HG02763 (cell line): ENCODE measurements around the gene DSE.
A peak's percentile ranks its signal among the peaks of the same experiment; 100 is the strongest.

ENCODE experiments used
- ATAC-seq: cut with Tn5 transposase; IDR thresholded peaks from one replicate; pipeline ENCODE4 v1.9.1; 2021; ENCODE audit warnings: mild to moderate bottlenecking, moderate library complexity; ENCODE audit not compliant: unreplicated experiment

Gene DSE

DNA sequence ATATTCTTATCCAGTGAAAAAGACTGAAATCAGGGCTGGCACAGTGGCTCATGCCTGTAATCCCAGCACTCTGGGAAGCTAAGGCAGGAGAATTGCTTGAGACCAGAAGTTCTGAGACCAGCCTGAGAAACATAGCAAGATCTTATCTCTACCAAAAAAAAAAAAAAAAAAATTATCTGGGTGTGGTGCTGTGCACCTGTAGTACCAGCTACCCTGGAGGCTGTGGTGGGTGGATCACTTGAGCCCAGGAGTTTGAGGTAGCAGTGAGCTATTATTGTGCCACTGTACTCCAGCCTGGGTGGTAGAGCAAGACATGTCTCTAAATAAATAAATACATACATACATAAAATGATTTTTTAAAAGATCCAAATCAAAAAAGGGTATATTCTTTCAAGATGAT lies 96.8 kb downstream of the DSE start:
- no peak for ATAC-seq

DNA sequence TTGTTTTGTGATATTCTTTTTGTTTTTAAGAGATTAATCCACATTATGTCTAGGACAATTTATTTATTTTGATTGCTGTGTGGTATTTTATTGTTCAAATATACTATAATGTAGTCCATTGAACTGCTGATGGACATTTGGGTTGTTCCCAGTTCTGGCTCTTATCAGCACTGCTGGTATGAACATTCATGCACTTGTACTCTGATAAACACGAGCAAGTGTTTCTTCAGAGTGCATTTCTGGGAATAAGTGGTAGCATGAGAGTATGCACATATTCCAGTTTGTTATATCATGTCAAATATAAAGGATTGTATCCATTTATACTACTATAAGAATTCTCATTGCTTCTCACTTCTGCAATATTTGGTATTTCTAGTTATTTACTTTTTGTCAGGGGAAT lies 97.5 kb downstream of the DSE start:
- no peak for ATAC-seq

- no peak for ATAC-seq
Measured at GRCh38 chr6:116471531-116471930, 100.8 kb downstream of the DSE start.

GRCh38 chr6:116472706-116473105 lies 102.0 kb downstream of the DSE start:
- no peak for ATAC-seq

DNA sequence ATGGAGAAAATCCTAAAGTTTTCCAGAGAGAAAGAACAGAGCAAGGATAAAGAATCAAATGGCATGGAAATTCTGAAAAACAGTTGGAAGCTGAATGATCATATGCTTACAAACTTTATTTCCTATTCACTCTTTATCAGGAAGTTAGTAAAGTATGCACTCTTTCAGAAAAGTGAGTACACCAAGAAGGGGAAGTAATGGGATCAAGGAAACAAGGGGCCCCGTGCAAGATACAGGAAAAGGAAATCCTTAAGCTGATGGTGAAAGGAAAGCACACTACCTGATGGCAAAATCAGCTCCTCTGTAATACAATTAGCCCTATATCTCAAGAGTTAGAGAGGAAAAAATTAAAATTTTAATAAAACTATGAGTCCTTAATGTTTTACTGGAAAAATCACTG lies 104.4 kb downstream of the DSE start:
- no peak for ATAC-seq

- peak; percentile 100 for ATAC-seq
Measured at GRCh38 chr6:116476002-116476678, 105.4 kb downstream of the DSE start.

DNA sequence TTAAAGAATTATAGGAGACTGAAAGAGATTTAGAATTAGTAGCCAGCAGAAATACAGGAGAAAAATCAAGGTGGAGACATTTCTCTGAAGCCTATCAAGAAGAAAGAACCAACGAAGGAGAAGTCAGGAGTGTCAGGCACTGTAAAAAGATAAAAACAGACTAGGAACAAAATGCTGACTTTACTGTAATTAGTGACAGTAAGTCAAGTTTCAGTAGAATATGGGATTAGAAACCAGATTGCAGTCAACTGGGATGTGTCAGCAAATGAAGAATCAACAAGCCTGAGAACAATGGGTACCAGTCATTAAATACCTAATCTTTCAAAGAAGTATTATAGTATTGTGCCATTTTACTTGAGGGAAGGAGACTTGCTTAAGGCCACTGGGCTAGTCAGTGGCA lies 112.0 kb downstream of the DSE start:
- no peak for ATAC-seq

GRCh38 chr6:116483616-116484015 lies 112.9 kb downstream of the DSE start:
- ATAC-seq: no peak

DNA sequence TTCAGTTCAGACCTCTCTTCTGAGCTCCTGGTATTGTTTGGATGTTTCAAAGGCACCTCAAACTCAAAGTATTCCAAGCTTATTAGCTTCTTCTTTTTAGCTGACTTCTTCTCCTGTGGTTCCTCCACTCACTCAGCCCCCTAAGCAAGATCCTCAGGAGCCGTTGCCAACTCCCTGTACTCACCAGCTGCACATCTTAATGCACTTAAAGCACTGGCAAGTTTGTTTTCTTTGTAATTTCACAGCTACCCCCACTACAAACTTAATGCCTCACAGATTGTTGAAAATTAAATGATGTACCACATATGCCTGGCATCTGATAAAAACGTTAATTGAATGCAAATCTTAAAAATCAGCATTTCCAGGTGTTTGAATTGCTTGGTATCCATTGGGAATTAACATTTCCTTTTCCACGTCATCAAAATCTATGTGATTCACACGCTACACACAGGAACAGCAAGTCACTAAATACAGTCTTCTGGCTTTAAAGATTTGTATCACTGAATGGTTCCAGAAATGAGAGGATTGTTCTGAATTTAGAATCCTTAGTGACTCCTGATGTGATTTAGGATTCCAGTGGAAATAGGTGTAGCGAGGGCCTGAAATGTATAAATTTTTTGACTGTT lies 114.9 kb downstream of the DSE start:
- no peak for ATAC-seq

GRCh38 chr6:116491610-116492330 lies 121.0 kb downstream of the DSE start:
- ATAC-seq: no peak

DNA sequence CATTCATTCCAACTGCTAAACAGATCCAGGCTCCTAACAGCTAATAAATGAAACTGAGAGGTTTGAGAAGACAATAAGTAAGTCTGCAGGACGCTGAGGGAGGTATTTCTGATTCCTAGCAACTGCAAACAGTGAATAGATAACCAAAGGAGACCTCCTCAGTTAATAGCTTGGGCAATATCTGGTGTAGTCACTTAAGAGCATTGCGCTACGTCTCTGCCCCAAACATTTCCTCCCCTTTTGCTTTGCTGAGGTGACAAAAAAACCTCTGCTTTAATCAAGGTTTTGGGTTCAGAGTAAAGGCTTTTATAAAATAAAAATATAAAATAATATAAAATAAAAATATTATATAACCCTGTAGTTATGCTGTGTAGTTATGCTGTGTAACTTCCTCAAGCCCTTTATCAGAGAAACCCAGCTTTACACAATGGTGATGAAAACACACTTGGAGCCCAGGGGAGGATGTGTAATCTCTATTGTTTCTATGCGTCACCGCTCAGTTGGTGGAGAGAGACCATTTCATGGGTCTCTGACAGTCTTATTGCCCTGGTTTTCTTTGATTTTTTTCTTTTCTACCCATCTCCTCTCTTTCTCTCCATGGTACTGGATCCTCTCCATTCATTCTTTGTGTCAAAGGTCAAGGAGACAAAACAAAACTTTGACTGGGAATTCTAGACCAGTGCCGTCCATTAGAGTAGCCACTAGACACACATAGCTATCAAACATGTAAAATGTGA lies 121.8 kb downstream of the DSE start:
- no peak for ATAC-seq
